Dedifferentiated amniotic fluid mesenchymal stem cell (primary cell): ENCODE data around the gene CHP1.
"Not testable (repeated sequence)": the region's sequence is repeated elsewhere in the genome, so short reads cannot be mapped to it uniquely, and the experiment has no call there.

Experiments used
- DNase-seq: peaks from one replicate; pipeline ENCODE4 v3.0.0-alpha.2; 2016; ENCODE audit errors: extremely low spot score

The CHP1 gene

DNA sequence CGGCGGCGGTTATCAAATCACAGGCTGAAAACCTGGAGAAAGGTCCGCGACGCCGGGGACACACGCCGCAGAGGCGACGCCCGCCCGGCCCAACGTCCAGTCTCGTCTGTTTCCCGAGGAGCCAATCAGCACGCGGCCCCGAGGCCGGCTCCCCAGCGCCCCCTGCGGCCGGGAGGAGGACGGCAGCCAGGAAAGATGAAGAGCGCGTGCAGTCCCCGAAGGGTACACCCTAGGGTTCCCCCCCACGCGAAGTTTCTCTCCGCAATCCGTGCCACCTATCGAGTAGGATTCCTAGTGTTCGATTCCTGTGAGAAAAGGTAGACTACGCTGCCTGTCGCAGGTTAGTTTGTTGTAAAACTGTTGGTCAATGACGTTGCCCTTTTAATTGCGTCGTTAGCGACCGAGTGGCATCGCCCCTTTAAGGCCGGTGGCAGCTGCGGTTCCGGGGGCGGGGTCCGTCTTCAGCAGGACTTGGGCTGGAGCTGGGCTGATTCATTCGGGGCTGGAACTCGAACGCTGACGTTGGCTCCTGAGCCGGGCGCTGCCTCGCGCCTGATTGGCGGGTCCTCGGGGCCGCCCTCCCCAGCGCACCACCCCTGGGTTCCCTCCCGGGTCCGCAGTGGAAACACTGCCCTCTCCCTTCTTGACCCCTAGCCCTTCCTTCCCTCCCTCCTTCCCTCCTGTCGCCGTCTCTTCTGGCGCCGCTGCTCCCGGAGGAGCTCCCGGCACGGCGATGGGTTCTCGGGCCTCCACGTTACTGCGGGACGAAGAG, at the start of gene CHP1, which contains the start of gene EXD1:
Gene CHP1, plus strand, starts transcription at position 619 of the 772 bp plus-strand sequence. Its CDS starts 115 bp downstream, at position 734.
Gene EXD1, minus strand, starts transcription at position 108 of the 772 bp plus-strand sequence. CDS start 4,182 bp downstream, outside the sequence.
- peak; percentile 97 for DNase-seq

DNA sequence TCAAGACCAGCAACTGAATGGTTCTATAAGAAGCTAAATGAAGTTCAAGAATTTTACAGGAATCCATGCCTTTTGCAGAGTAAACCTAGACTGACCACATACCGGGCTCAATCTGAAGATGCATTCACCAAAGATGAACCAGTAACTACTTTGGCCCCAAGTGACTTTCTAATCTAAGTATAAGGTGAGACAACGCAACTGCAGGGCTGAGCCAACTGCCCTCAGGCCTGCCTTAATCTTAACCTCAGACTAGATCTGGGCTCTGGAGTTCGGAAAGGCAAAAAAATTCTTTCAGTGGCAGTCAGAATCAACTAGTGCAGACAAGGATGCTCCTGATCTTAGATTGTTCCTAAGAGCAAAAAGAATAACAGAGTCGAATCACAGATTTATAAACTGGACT, 48.8 kb upstream of the CHP1 start:
- DNase-seq, result no peak

GRCh38 chr15:41183581-41183980, 47.5 kb upstream of the CHP1 start:
- DNase-seq, result peak; percentile 55

- no peak for DNase-seq
Observed at GRCh38 chr15:41194444-41194843, 36.6 kb upstream of the CHP1 start.

- DNase-seq, result no peak
Observed at GRCh38 chr15:41199470-41199869, 31.6 kb upstream of the CHP1 start.

GRCh38 chr15:41203395-41203794, 27.7 kb upstream of the CHP1 start:
- no peak for DNase-seq

DNA sequence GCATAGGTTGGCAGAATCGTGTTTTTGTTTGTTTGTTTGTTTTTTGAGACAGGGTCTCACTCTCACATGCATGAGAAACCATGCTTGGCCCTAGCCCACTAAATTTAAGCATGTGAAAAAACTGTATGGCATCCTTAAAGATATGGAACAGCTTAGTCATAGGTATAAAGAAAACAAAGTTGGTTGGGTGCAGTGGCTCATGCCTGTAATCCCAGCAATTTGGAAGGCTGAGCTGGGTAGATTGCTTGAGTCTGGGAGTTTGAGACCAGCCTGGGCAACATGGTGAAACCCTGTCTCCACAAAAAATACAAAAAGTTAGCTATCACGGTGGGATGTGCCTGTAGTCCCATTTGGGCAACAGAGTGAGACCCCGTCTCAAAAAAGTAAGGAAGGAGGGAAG, 25.8 kb upstream of the CHP1 start:
- DNase-seq, result no peak

DNA sequence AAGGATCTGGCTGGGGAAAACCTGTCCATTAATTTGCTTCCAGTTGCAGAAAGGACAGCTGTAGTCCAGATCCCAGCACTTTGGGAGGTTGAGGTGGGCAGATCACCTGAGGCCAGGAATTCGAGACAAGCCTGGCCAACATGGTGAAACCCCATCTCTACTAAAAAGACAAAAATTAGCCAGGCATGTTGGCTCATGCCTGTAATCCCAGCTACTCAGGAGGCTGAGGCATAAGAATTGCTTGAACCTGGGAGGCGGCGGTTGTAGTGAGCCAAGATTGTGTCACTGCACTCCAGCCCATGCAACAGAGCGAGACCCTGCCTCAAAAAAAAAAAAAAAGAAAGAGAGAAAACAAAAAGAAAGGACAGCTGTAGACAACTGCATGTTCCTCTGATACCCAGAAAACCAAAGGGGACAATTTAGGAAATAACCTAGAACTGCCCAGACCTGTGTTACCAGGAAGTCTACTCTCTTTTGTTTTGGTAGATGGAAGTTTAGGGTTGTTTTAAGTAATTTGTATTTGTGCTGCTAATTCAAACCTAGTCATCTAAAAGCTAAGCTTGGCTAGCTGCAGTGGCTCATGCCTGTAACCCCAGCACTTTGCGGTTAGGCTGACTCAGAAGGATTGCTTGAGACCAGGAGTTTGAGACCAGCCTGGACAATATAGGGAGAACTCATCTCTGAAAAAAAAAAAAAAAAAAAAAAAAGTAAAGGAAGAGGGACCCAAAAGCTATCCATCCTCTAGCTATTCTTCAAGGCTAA, 23.2 kb upstream of the CHP1 start:
- no peak for DNase-seq

- no peak for DNase-seq
Observed at GRCh38 chr15:41215708-41216107, 15.4 kb upstream of the CHP1 start.

DNA sequence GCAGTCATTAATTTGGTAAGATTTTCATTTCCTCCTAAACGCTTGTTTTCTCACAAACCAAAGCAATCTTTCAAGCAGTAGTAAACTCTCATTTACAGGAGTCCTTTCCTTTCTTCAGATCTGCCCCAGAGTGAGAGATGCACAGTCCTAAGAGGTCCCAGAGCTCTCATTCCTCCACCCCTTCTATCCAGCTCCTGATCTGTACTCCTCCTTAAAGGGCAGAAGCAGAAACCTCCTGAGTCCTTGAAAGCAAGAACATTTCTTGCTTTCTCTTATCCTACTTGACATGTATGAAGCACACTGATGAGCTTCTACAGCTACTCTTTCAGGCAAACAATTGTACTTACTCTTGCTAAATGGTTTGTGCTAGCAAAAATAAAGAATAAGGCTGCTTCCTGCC, 12.2 kb upstream of the CHP1 start:
- DNase-seq, result no peak

- no peak for DNase-seq
Observed at GRCh38 chr15:41219381-41219780, 11.7 kb upstream of the CHP1 start.

DNA sequence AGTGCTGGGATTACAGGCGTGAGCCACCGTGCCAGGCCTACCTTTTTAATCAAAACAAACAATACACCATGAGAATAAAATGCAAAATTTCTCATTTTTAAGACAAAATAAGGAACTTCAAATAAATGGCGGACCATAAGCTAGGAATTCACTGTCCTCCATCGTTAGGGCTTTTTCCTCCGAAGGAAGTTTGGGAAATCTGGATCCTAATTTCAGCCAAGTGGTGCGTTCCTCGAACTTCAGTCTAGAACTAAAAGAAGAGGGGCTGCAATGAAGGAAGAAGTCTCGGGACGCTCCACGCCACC, 771 bp upstream of the CHP1 start:
- DNase-seq, result no peak

- DNase-seq, result no peak
Observed at GRCh38 chr15:41231422-41232226, 556 bp downstream of the CHP1 start.

GRCh38 chr15:41233367-41233771, 2.3 kb downstream of the CHP1 start:
- peak; percentile 53 for DNase-seq

DNA sequence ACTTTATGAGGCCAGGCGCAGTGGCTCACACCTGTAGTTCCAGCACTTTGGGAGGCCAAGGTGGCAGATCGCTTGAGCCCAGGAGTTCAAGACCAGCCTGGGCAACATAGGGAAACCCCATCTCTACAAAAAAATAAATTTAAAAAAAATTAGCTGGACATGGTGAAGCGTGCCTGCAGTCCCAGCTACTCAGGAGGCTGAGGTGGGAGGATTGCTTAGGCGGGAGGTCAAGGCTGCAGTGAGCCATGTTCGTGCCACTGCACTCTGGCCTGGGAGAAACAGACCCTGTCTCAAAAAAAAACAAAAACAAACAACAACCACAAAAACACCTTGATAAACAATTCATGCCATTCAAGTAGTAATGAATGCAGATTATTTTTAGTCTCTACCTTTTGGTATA, 4.2 kb downstream of the CHP1 start:
- not testable (repeated sequence) for DNase-seq

GRCh38 chr15:41235929-41236328, 4.9 kb downstream of the CHP1 start:
- no peak for DNase-seq

DNA sequence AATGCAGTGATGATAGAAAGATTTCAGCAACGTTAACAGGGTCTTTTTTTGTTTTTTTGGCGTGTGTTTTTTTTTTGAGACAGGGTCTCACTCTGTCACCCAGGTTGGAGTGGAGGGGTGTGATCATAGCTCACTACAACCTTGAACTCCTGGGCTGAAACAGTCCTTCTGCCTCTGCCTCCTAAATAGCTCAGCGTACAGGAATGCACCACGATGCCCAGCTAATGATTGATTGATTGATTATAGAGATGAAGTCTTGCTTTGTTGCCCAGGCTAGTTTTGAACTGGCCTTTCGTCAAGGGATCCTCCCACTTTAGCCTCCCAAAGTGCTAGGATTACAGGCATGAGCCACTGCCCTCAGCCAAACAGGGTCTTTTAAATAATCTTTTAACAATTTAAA, 7.0 kb downstream of the CHP1 start:
- DNase-seq, result no peak

DNA sequence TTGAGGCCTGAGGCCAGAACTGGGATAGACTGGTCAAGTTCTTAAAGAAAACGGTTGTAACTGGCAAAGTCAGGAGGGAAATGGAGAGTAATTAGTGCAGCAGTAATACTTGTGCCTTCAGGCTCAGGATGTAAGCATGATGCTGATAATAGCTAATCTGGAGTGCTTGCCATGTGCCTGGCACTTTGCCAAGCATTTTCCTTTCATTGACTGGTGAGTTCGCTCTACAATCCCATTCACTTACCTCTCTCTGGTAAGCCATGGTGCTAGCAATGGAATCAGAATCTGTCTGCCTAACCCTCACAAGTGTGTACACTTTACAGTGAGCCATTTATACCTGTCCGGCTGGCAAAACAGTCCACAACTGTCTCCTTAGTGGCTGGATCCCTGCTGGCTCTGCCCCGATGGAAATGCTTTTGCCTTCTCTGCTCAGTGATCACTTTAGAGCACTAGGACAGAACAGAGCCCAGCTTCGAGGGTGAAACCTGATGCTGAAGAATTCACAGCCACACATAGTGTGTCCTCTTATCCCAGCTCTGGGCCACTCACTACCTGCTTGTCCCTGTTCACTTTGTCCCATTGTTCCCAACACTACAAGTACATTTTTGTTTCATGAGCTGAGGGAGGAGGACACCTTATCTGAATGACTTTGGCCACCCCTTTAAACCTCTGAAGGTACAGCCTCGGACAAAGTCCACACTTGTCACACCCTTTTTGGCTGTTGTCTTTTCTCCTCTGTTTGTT, 10.3 kb downstream of the CHP1 start:
- DNase-seq, result no peak

- DNase-seq, result not testable (repeated sequence)
Observed at GRCh38 chr15:41250745-41251144, 19.7 kb downstream of the CHP1 start.

DNA sequence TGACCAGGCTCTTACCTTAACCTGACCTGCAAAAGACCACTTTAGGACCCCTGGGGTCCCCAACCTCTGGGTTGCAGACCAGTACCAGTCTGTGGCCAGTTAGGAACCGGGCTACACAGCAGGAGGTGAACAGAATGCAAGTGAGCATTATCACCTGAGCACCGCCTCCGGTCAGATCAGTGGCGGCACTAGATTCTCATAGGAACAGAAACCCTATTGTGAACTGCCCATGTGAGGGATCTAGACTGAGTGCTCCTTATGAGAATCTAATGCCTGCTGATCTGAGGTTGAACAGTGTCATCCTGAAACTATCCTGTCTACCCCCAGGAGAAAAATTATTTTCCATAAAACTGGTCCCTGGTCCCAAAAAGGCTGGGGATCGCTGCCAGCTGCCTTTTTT, 20.3 kb downstream of the CHP1 start:
- no peak for DNase-seq

DNA sequence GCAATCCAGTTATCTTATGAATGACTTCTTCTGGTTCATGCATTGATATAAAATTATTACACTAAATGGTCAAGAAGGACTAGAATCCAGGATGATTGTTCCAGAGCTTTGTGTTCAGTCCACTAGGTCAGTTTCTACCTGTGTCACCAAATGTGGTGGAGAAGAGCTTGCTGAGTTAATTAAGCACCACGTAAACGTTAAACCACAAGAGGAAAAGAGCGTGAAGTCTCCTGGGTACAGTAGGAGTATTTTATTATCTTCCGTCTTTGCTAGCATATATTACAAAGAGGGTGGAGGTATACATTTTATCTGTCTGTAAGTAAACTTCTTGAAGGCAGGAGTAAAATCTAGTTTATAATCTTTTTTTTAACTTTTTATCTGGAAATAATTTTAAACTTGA, 23.5 kb downstream of the CHP1 start:
- no peak for DNase-seq

- no peak for DNase-seq
Observed at GRCh38 chr15:41256103-41256502, 25.0 kb downstream of the CHP1 start.
